SKM-1 treated with dmso at 0.1 percent for 144 hours (cell line): ENCODE data around the gene DAP.

Experiments
- DNase-seq: peaks from one replicate; lab custom pipeline; 2025; ENCODE audit not compliant: unreplicated experiment; lab: John Stamatoyannopoulos, UW

The DAP gene

GRCh38 chr5:10712574-10713366 lies 48.3 kb downstream of the DAP start:
- DNase-seq: no peak

- no peak for DNase-seq
Observed at GRCh38 chr5:10711562-10711961, 49.5 kb downstream of the DAP start.

GRCh38 chr5:10710513-10711128 lies 50.4 kb downstream of the DAP start:
- no peak for DNase-seq

GRCh38 chr5:10709933-10710332 lies 51.1 kb downstream of the DAP start:
- DNase-seq: no peak

- DNase-seq: no peak
Observed at GRCh38 chr5:10709409-10709808, 51.6 kb downstream of the DAP start.

GRCh38 chr5:10708189-10708944 lies 52.7 kb downstream of the DAP start:
- no peak for DNase-seq

- no peak for DNase-seq
Observed at GRCh38 chr5:10707198-10708142, 53.6 kb downstream of the DAP start.

- DNase-seq: no peak
Observed at GRCh38 chr5:10706326-10706725, 54.7 kb downstream of the DAP start.

GRCh38 chr5:10705747-10706146 lies 55.3 kb downstream of the DAP start:
- DNase-seq: no peak

GRCh38 chr5:10704949-10705621 lies 55.9 kb downstream of the DAP start:
- DNase-seq: peak; percentile 82

- DNase-seq: no peak
Observed at GRCh38 chr5:10703676-10704075, 57.4 kb downstream of the DAP start.

- DNase-seq: no peak
Observed at GRCh38 chr5:10702911-10703491, 58.0 kb downstream of the DAP start.

GRCh38 chr5:10702040-10702629 lies 58.9 kb downstream of the DAP start:
- no peak for DNase-seq

GRCh38 chr5:10701567-10702039 lies 59.4 kb downstream of the DAP start:
- DNase-seq: peak; percentile 6

GRCh38 chr5:10700516-10700915 lies 60.5 kb downstream of the DAP start:
- no peak for DNase-seq

GRCh38 chr5:10699987-10700386 lies 61.0 kb downstream of the DAP start:
- DNase-seq: no peak

- no peak for DNase-seq
Observed at GRCh38 chr5:10699281-10699874, 61.7 kb downstream of the DAP start.

- no peak for DNase-seq
Observed at GRCh38 chr5:10695759-10696543, 65.1 kb downstream of the DAP start.
